Fibroblast of lung (primary cell): ENCODE measurements around the gene DNER. TPM values are rescaled to one million over a fixed set of nuclear protein-coding genes. Genes with fewer than 3 reads are reported as not detected.
A peak's percentile ranks its signal among the peaks of the same experiment; 100 is the strongest.

Source experiments
- DNase-seq, 2 donors: peaks; one replicate each; pipeline versions ENCODE4 v3.0.0 to v3.0.0-alpha.2; 2010; ENCODE audit warnings: low read depth in 2 of 2
- H2AFZ ChIP-seq: 2 replicates; pipeline ENCODE4 v1.5.1; 2012; ENCODE audit warnings: low read length, control low read depth, inconsistent platforms
- H3K27ac ChIP-seq: 2 replicates; pipeline ENCODE4 v1.5.1; 2011; ENCODE audit warnings: low read length, control low read depth; ENCODE audit not compliant: insufficient read depth
- H3K27me3 ChIP-seq: 2 replicates; pipeline ENCODE4 v1.5.1; 2011; ENCODE audit warnings: mild to moderate bottlenecking, low read length; ENCODE audit not compliant: control insufficient read depth, insufficient read depth
- H3K36me3 ChIP-seq: 2 replicates; pipeline ENCODE4 v1.5.1; 2011; ENCODE audit warnings: low read length; ENCODE audit not compliant: control insufficient read depth, insufficient read depth
- H3K4me1 ChIP-seq: 2 replicates; pipeline ENCODE4 v1.5.1; 2011; ENCODE audit warnings: low read length; ENCODE audit not compliant: control insufficient read depth, insufficient read depth; ENCODE audit errors: extremely low read depth
- H3K4me2 ChIP-seq: 2 replicates; pipeline ENCODE4 v1.5.1; 2011; ENCODE audit warnings: low read length, control low read depth; ENCODE audit not compliant: insufficient read depth; ENCODE audit errors: extremely low read depth
- H3K4me3 ChIP-seq, 4 experiments: fragments of 200-600 bp in 1 of 4; sonication (generic) in 1 of 4; replicated peaks in 1 of 4; 2 replicates each; pipeline ENCODE4 v1.5.1; 2011 to 2016; ENCODE audit warnings: low read length in 4 of 4, low read depth in 3 of 4, mild to moderate bottlenecking in 3 of 4, control low read depth in 2 of 4, inconsistent platforms in 1 of 4, mixed read lengths in 1 of 4; ENCODE audit not compliant: insufficient read depth in 1 of 4; ENCODE audit errors: control extremely low read depth in 1 of 4
- H3K79me2 ChIP-seq: 2 replicates; pipeline ENCODE4 v1.5.1; 2012; ENCODE audit warnings: mild to moderate bottlenecking, low read length, inconsistent platforms; ENCODE audit not compliant: control insufficient read depth, insufficient read depth
- H3K9ac ChIP-seq: 2 replicates; pipeline ENCODE4 v1.5.1; 2011; ENCODE audit warnings: mild to moderate bottlenecking, low read length, control low read depth; ENCODE audit not compliant: insufficient read depth
- H3K9me3 ChIP-seq: 2 replicates; pipeline ENCODE4 v1.5.1; 2012; ENCODE audit warnings: low read depth, low read length; ENCODE audit not compliant: control insufficient read depth, insufficient read depth
- H4K20me1 ChIP-seq: 2 replicates; pipeline ENCODE4 v1.5.1; 2011; ENCODE audit warnings: low read length; ENCODE audit not compliant: control insufficient read depth, insufficient read depth; ENCODE audit errors: extremely low read depth
- EZH2 ChIP-seq: IDR thresholded peaks from 2 replicates; pipeline ENCODE4 v1.5.1; 2012; ENCODE audit warnings: low read length, control low read depth, mild to moderate bottlenecking; ENCODE audit errors: missing control alignments
- polyA plus RNA-seq, 2 donors: library from polyadenylated mRNA; depleted of rRNA in 1 of 2; stranded (reverse) in 1 of 2; unstranded in 1 of 2; fragments of >200 nt; gene quantifications; 2 replicates each; pipeline ENCODE4 v1.2.1, GENCODE V29; 2011 to 2012; ENCODE audit warnings: missing spikeins in 1 of 2
- total RNA-seq: library from RNA; depleted of rRNA; stranded (reverse); fragments of >200 nt; gene quantifications from 2 replicates; pipeline ENCODE4 v1.2.1, GENCODE V29; 2014
- TF ChIP-seq, protein P1 (sequence below), 2 donors: IDR thresholded peaks in 1 of 2; conservative IDR thresholded peaks in 1 of 2; 1 replicate in 1 of 2; 2 replicates in 1 of 2; pipeline ENCODE4 v1.5.1; 2011 to 2012; ENCODE audit warnings: low read length in 2 of 2, control low read depth in 1 of 2, inconsistent platforms in 1 of 2, low read depth in 1 of 2, mild to moderate bottlenecking in 1 of 2

DNER gene
- total and polyA plus RNA-seq, 2 donors (not counting 1 experiment from before 2014, with no cell fraction given) = 0.33 to 0.43 TPM

GRCh38 chr2:229319558-229319957 is 394.8 kb downstream of the DNER start:
- no peaks in the 10 kb centered on the region for H3K27me3 ChIP-seq
- TF ChIP-seq, protein P1, sequence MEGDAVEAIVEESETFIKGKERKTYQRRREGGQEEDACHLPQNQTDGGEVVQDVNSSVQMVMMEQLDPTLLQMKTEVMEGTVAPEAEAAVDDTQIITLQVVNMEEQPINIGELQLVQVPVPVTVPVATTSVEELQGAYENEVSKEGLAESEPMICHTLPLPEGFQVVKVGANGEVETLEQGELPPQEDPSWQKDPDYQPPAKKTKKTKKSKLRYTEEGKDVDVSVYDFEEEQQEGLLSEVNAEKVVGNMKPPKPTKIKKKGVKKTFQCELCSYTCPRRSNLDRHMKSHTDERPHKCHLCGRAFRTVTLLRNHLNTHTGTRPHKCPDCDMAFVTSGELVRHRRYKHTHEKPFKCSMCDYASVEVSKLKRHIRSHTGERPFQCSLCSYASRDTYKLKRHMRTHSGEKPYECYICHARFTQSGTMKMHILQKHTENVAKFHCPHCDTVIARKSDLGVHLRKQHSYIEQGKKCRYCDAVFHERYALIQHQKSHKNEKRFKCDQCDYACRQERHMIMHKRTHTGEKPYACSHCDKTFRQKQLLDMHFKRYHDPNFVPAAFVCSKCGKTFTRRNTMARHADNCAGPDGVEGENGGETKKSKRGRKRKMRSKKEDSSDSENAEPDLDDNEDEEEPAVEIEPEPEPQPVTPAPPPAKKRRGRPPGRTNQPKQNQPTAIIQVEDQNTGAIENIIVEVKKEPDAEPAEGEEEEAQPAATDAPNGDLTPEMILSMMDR (conservative IDR thresholded peaks at IDR 0.05 in 1 of 2, IDR thresholded peaks at IDR 0.05 in 1 of 2; ENCODE audit: low read depth in 1 of 2, low read length in 2 of 2) = no peak
- no peak for TF ChIP-seq EZH2
- no peak for DNase-seq
- H3K4me2 ChIP-seq = no peak overlapping the region
- no peaks in the 10 kb centered on the region for H3K4me1 ChIP-seq
- no peak overlapping the region for H3K9ac ChIP-seq
- H2AFZ ChIP-seq = no peak overlapping the region
- no peak overlapping the region for H3K4me3 ChIP-seq
- no peaks in the 10 kb centered on the region for H3K36me3 ChIP-seq
- H3K9me3 ChIP-seq = no peaks in the 10 kb centered on the region
- no peak overlapping the region for H3K27ac ChIP-seq
- H3K79me2 ChIP-seq = no peaks in the 10 kb centered on the region
- no peaks in the 10 kb centered on the region for H4K20me1 ChIP-seq

GRCh38 chr2:229314117-229314516 is 400.2 kb downstream of the DNER start:
- TF ChIP-seq, protein P1 (conservative IDR thresholded peaks at IDR 0.05 in 1 of 2, IDR thresholded peaks at IDR 0.05 in 1 of 2; ENCODE audit: low read depth in 1 of 2, low read length in 2 of 2) = no peak
- no peak for TF ChIP-seq EZH2
- Histone ChIP-seq H3K4me2 (no peak overlapping the region), H3K9me3 (no peaks in the 10 kb centered on the region), H3K27me3 (no peaks in the 10 kb centered on the region), H3K79me2 (no peaks in the 10 kb centered on the region), H3K9ac (no peak overlapping the region), H2AFZ (no peak overlapping the region), H3K36me3 (no peaks in the 10 kb centered on the region), H4K20me1 (no peaks in the 10 kb centered on the region), H3K27ac (peak overlapping the region; percentile 64), H3K4me3 (no peak overlapping the region), H3K4me1 (no peaks in the 10 kb centered on the region)
- peak in 1 of 2 donors; percentile 13 for DNase-seq

- no peaks in the 10 kb centered on the region for H3K36me3 ChIP-seq
- H2AFZ ChIP-seq = no peak overlapping the region
- no peak overlapping the region for H3K4me3 ChIP-seq
- TF ChIP-seq, protein P1 (conservative IDR thresholded peaks at IDR 0.05 in 1 of 2, IDR thresholded peaks at IDR 0.05 in 1 of 2; ENCODE audit: low read depth in 1 of 2, low read length in 2 of 2) = no peak
- no peak for TF ChIP-seq EZH2
- H3K4me2 ChIP-seq = peak overlapping the region; percentile 52
- peak; percentile 62 to 79 for DNase-seq
- no peaks in the 10 kb centered on the region for H4K20me1 ChIP-seq
- H3K4me1 ChIP-seq = no peaks in the 10 kb centered on the region
- H3K79me2 ChIP-seq = no peaks in the 10 kb centered on the region
- H3K9ac ChIP-seq = no peak overlapping the region
- no peaks in the 10 kb centered on the region for H3K27me3 ChIP-seq
- peak overlapping the region; percentile 64 for H3K27ac ChIP-seq
- H3K9me3 ChIP-seq = no peaks in the 10 kb centered on the region
Observed at GRCh38 chr2:229313591-229313990, 400.8 kb downstream of the DNER start.

Other genes with a start within 250 kb of the DNER start
- 210 and 277 TPM in 2 replicates for gene TRIP12, start 207.5 kb upstream of the DNER start, total RNA-seq
- gene TRIP12, start 207.5 kb upstream of the DNER start, polyA plus RNA-seq = 107 and 122 TPM in 2 replicates
- 3.5 and 3.9 TPM in 2 replicates for gene FBXO36, start 207.9 kb upstream of the DNER start, total RNA-seq
- gene FBXO36, start 207.9 kb upstream of the DNER start, polyA plus RNA-seq = 3.1 and 5.0 TPM in 2 replicates